HepG2 (cell line): ENCODE data around the gene MARVELD3. TPM values are rescaled to one million over a fixed set of nuclear protein-coding genes. Genes with fewer than 3 reads are reported as not detected.

ENCODE experiments used
- GTF2F1 ChIP-seq: fragments of 150-350 bp; IDR thresholded peaks from 2 replicates; pipeline ENCODE4 v1.6.1; 2014; ENCODE audit warnings: low read length
- HCFC1 ChIP-seq: fragments of 150-350 bp; IDR thresholded peaks from 2 replicates; pipeline ENCODE4 v1.6.1; 2014; ENCODE audit warnings: low read depth, low read length
- HDAC2 ChIP-seq: sonication (generic); formaldehyde crosslinking; IDR thresholded peaks from 2 replicates; pipeline ENCODE4 v1.4.0; 2020; ENCODE audit warnings: missing genetic modification reagents
- MAZ ChIP-seq, 2 experiments: sonication (generic) in 1 of 2; formaldehyde crosslinking in 1 of 2; IDR thresholded peaks; 2 replicates each; pipeline versions ENCODE4 v1.5.0 to v1.6.1; 2012 to 2020; ENCODE audit warnings: low read depth in 2 of 2, mild to moderate bottlenecking in 2 of 2, borderline replicate concordance in 1 of 2, improper control_type of control experiment in 1 of 2, low read length in 1 of 2, missing genetic modification reagents in 1 of 2, moderate library complexity in 1 of 2
- MBNL3 ChIP-seq: fragments of 250-450 bp; sonication (Bioruptor Pico); conservative IDR thresholded peaks from 2 replicates; pipeline ENCODE4 v1.8.0; 2022; ENCODE audit warnings: mild to moderate bottlenecking, inconsistent platforms
- NR2C2 ChIP-seq: sonication (generic); formaldehyde crosslinking; IDR thresholded peaks from 2 replicates; pipeline ENCODE4 v1.4.0; 2020; ENCODE audit warnings: missing genetic modification reagents, mild to moderate bottlenecking, moderate library complexity, borderline replicate concordance
- NR2F6 ChIP-seq, 2 experiments: IDR thresholded peaks; 2 replicates each; pipeline ENCODE4 v1.6.1; 2016; ENCODE audit warnings: antibody characterized with exemption in 1 of 2, mild to moderate bottlenecking in 1 of 2
- PHF20 ChIP-seq: sonication (generic); formaldehyde crosslinking; IDR thresholded peaks from 2 replicates; pipeline ENCODE4 v1.5.0; 2020; ENCODE audit warnings: mild to moderate bottlenecking, missing genetic modification reagents
- PRMT3 ChIP-seq: sonication (generic); formaldehyde crosslinking; IDR thresholded peaks from 2 replicates; pipeline ENCODE4 v1.8.1; 2022; ENCODE audit warnings: low read depth, mild to moderate bottlenecking, moderate library complexity, missing genetic modification reagents, borderline replicate concordance
- SP5 ChIP-seq: IDR thresholded peaks from 2 replicates; pipeline ENCODE4 v1.6.1; 2016; ENCODE audit warnings: low read depth, borderline replicate concordance
- STAT5B ChIP-seq: sonication (generic); formaldehyde crosslinking; IDR thresholded peaks from 2 replicates; pipeline ENCODE4 v1.4.0; 2020; ENCODE audit warnings: missing genetic modification reagents
- ZKSCAN5 ChIP-seq: sonication (generic); formaldehyde crosslinking; IDR thresholded peaks from 2 replicates; pipeline ENCODE4 v1.5.1; 2020; ENCODE audit warnings: mild to moderate bottlenecking, missing genetic modification reagents
- ZNF354B ChIP-seq: sonication (generic); formaldehyde crosslinking; IDR thresholded peaks from 2 replicates; pipeline ENCODE4 v1.8.0; 2022; ENCODE audit warnings: mild to moderate bottlenecking, missing genetic modification reagents
- ZNF530 ChIP-seq: sonication (generic); formaldehyde crosslinking; IDR thresholded peaks from 2 replicates; pipeline ENCODE4 v1.5.0; 2020; ENCODE audit warnings: low read depth, mild to moderate bottlenecking, missing genetic modification reagents
- ZNF558 ChIP-seq: sonication (generic); formaldehyde crosslinking; IDR thresholded peaks from 2 replicates; pipeline ENCODE4 v1.9.0; 2022; ENCODE audit warnings: mild to moderate bottlenecking, missing genetic modification reagents, borderline replicate concordance
- ZSCAN29 ChIP-seq: sonication (generic); formaldehyde crosslinking; conservative IDR thresholded peaks from 2 replicates; pipeline ENCODE4 v1.4.0; 2020; ENCODE audit warnings: mild to moderate bottlenecking, missing genetic modification reagents
- polyA plus RNA-seq, 8 experiments: library from polyadenylated mRNA; depleted of rRNA in 3 of 8; stranded (reverse) in 7 of 8; unstranded in 1 of 8; fragments of >200 nt; fragmentation: Illumina TruSeq in 4 of 8; extraction: Trizol in 4 of 8; gene quantifications; 2 replicates each; pipeline versions ENCODE4 v1.2.1 to v1.2.3, GENCODE V29; 2011 to 2016; ENCODE audit warnings: low read depth in 4 of 8, missing spikeins in 1 of 8, mixed read lengths in 1 of 8; ENCODE audit not compliant: insufficient read depth in 1 of 8
- total RNA-seq, 5 experiments: library from RNA; depleted of rRNA; stranded (reverse); fragments of >200 nt; fragmentation: Illumina TruSeq; extraction: Trizol; gene quantifications; 2 replicates each; pipeline ENCODE4 v1.2.3, GENCODE V29; 2016; ENCODE audit warnings: low read depth in 1 of 5
- TF ChIP-seq, protein P1 (sequence below): sonication (generic); formaldehyde crosslinking; IDR thresholded peaks from 2 replicates; pipeline ENCODE4 v1.4.0; 2020; ENCODE audit warnings: missing genetic modification reagents
- TF ChIP-seq, protein P2 (sequence below): IDR thresholded peaks from 2 replicates; pipeline ENCODE4 v1.6.1; 2016
- TF ChIP-seq, protein P3 (sequence below): sonication (generic); formaldehyde crosslinking; IDR thresholded peaks from 2 replicates; pipeline ENCODE4 v1.8.1; 2023; ENCODE audit warnings: mild to moderate bottlenecking, inconsistent platforms, moderate library complexity, missing genetic modification reagents, borderline replicate concordance
- TF ChIP-seq, protein P4 (sequence below): sonication (generic); formaldehyde crosslinking; IDR thresholded peaks from 2 replicates; pipeline ENCODE4 v1.8.1; 2023; ENCODE audit warnings: mild to moderate bottlenecking, missing genetic modification reagents, borderline replicate concordance

MARVELD3 gene
- total and polyA plus RNA-seq, 2 of the 13 experiments (the other 11 are each of a cell fraction or from before 2014, with no cell fraction given), result 4.8 to 5.6 TPM

DNA sequence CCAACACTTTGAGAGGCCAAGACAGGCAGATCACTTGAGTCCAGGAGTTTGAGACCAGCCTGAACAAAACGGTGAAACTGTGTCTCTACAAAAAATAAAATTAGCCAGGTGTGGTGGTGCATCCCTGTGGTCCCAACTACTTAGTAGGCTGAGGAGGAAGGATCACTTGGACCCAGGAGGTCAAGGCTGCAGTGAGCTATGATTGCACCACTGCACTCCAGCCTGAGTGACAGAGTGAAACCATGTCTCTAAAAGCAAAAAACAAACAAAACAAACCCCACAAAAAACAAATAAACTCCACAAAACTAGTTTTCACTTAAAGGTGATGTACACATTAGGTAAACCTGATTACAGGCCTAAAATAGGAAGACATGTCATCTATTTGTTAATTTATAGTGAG lies 40.3 kb downstream of the MARVELD3 start (continued):
- TF ChIP-seq NR2C2 (no peak), STAT5B (no peak), NR2F6 (IDR thresholded peaks at IDR 0.05) (0 out of 2 replicates have a peak, but pooled peaks have one; percentile 24), NR2F6 (CRISPR knock-in tag; IDR thresholded peaks at IDR 0.05) (peak; percentile 63; the same call in 1 of the 2 replicates), PHF20 (no peak), ZNF354B (CRISPR knock-in tag) (no peak), HCFC1 (no peak), MBNL3 (CRISPR knock-in tag) (no peak), ZKSCAN5 (CRISPR knock-in tag) (no peak), ZSCAN29 (CRISPR knock-in tag) (no peak), GTF2F1 (no peak), ZNF558 (CRISPR knock-in tag) (no peak), SP5 (CRISPR knock-in tag) (no peak), MAZ (IDR thresholded peaks at IDR 0.05; ENCODE audit: borderline replicate concordance, low read depth, low read length) (no peak), MAZ (CRISPR knock-in tag; IDR thresholded peaks at IDR 0.05; ENCODE audit: low read depth) (no peak; the same call in 1 of the 2 replicates), PRMT3 (no peak), HDAC2 (CRISPR knock-in tag) (peak; percentile 11; the same call in 1 of the 2 replicates), ZNF530 (CRISPR knock-in tag) (no peak)
- TF ChIP-seq, protein P1, sequence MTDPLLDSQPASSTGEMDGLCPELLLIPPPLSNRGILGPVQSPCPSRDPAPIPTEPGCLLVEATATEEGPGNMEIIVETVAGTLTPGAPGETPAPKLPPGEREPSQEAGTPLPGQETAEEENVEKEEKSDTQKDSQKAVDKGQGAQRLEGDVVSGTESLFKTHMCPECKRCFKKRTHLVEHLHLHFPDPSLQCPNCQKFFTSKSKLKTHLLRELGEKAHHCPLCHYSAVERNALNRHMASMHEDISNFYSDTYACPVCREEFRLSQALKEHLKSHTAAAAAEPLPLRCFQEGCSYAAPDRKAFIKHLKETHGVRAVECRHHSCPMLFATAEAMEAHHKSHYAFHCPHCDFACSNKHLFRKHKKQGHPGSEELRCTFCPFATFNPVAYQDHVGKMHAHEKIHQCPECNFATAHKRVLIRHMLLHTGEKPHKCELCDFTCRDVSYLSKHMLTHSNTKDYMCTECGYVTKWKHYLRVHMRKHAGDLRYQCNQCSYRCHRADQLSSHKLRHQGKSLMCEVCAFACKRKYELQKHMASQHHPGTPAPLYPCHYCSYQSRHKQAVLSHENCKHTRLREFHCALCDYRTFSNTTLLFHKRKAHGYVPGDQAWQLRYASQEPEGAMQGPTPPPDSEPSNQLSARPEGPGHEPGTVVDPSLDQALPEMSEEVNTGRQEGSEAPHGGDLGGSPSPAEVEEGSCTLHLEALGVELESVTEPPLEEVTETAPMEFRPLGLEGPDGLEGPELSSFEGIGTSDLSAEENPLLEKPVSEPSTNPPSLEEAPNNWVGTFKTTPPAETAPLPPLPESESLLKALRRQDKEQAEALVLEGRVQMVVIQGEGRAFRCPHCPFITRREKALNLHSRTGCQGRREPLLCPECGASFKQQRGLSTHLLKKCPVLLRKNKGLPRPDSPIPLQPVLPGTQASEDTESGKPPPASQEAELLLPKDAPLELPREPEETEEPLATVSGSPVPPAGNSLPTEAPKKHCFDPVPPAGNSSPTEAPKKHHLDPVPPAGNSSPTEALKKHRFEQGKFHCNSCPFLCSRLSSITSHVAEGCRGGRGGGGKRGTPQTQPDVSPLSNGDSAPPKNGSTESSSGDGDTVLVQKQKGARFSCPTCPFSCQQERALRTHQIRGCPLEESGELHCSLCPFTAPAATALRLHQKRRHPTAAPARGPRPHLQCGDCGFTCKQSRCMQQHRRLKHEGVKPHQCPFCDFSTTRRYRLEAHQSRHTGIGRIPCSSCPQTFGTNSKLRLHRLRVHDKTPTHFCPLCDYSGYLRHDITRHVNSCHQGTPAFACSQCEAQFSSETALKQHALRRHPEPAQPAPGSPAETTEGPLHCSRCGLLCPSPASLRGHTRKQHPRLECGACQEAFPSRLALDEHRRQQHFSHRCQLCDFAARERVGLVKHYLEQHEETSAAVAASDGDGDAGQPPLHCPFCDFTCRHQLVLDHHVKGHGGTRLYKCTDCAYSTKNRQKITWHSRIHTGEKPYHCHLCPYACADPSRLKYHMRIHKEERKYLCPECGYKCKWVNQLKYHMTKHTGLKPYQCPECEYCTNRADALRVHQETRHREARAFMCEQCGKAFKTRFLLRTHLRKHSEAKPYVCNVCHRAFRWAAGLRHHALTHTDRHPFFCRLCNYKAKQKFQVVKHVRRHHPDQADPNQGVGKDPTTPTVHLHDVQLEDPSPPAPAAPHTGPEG (CRISPR knock-in tag), result no peak
- TF ChIP-seq, protein P2, sequence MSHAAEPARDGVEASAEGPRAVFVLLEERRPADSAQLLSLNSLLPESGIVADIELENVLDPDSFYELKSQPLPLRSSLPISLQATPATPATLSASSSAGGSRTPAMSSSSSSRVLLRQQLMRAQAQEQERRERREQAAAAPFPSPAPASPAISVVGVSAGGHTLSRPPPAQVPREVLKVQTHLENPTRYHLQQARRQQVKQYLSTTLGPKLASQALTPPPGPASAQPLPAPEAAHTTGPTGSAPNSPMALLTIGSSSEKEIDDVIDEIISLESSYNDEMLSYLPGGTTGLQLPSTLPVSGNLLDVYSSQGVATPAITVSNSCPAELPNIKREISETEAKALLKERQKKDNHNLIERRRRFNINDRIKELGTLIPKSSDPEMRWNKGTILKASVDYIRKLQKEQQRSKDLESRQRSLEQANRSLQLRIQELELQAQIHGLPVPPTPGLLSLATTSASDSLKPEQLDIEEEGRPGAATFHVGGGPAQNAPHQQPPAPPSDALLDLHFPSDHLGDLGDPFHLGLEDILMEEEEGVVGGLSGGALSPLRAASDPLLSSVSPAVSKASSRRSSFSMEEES (CRISPR knock-in tag), result no peak
- TF ChIP-seq, protein P3, sequence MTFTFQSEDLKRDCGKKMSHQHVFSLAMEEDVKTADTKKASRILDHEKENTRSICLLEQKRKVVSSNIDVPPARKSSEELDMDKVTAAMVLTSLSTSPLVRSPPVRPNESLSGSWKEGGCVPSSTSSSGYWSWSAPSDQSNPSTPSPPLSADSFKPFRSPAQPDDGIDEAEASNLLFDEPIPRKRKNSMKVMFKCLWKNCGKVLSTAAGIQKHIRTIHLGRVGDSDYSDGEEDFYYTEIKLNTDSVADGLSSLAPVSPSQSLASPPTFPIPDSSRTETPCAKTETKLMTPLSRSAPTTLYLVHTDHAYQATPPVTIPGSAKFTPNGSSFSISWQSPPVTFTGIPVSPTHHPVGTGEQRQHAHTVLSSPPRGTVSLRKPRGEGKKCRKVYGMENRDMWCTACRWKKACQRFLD, result no peak
- TF ChIP-seq, protein P4, sequence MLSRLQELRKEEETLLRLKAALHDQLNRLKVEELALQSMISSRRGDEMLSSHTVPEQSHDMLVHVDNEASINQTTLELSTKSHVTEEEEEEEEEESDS (CRISPR knock-in tag), result no peak
